Hepatocyte (in vitro differentiated cells): ENCODE results near the gene GAS2L1. TPM values are rescaled to one million over a fixed set of nuclear protein-coding genes. Genes with fewer than 3 reads are reported as not detected.
A peak's percentile ranks its signal among the peaks of the same experiment; 100 is the strongest.
"Not testable (repeated sequence)": the region's sequence is repeated elsewhere in the genome, so short reads cannot be mapped to it uniquely, and the experiment has no call there.

Experiments used
- DNase-seq: peaks from one replicate; pipeline ENCODE4 v3.0.0-alpha.2; 2016; ENCODE audit warnings: low spot score
- H2AFZ ChIP-seq: fragments of 200-600 bp; sonication (generic); 2 replicates; pipeline ENCODE4 v1.6.0; 2016; ENCODE audit warnings: antibody characterized with exemption, mild to moderate bottlenecking
- H3K27ac ChIP-seq: fragments of 200-600 bp; sonication (generic); 2 replicates; pipeline ENCODE4 v1.5.1; 2016; ENCODE audit warnings: mild to moderate bottlenecking
- H3K27me3 ChIP-seq: fragments of 200-600 bp; sonication (generic); 2 replicates; pipeline ENCODE4 v1.6.1; 2016
- H3K36me3 ChIP-seq: fragments of 200-600 bp; sonication (generic); replicated peaks from 2 replicates; pipeline ENCODE4 v1.5.1; 2016; ENCODE audit warnings: low read depth; ENCODE audit not compliant: insufficient read depth
- H3K4me1 ChIP-seq: fragments of 200-600 bp; sonication (generic); 2 replicates; pipeline ENCODE4 v1.5.1; 2016; ENCODE audit warnings: mild to moderate bottlenecking, moderate library complexity; ENCODE audit not compliant: insufficient read depth
- H3K4me2 ChIP-seq: fragments of 200-600 bp; sonication (generic); 2 replicates; pipeline ENCODE4 v1.6.0; 2016
- H3K4me3 ChIP-seq: fragments of 200-600 bp; sonication (generic); 2 replicates; pipeline ENCODE4 v1.5.1; 2016; ENCODE audit warnings: mild to moderate bottlenecking
- H3K79me2 ChIP-seq: fragments of 200-600 bp; sonication (generic); 2 replicates; pipeline ENCODE4 v1.6.0; 2017; ENCODE audit warnings: mild to moderate bottlenecking
- H3K9me2 ChIP-seq: fragments of 200-600 bp; sonication (generic); replicated peaks from 2 replicates; pipeline ENCODE4 v1.6.0; 2017; ENCODE audit warnings: mild to moderate bottlenecking; ENCODE audit not compliant: insufficient read depth
- H3K9me3 ChIP-seq: fragments of 200-600 bp; sonication (generic); 2 replicates; pipeline ENCODE4 v1.5.1; 2016; ENCODE audit warnings: low read depth, mild to moderate bottlenecking
- H4K20me1 ChIP-seq: fragments of 200-600 bp; sonication (generic); 2 replicates; pipeline ENCODE4 v1.6.0; 2016; ENCODE audit warnings: mild to moderate bottlenecking; ENCODE audit not compliant: insufficient read depth, poor library complexity, severe bottlenecking
- EZH2 ChIP-seq: fragments of 200-600 bp; sonication (generic); IDR thresholded peaks from 2 replicates; pipeline ENCODE4 v1.6.1; 2016; ENCODE audit warnings: antibody characterized with exemption, mild to moderate bottlenecking, borderline replicate concordance
- EZH2phosphoT487 ChIP-seq: fragments of 200-600 bp; sonication (generic); IDR thresholded peaks from one replicate; pipeline ENCODE4 v1.6.1; 2018; ENCODE audit warnings: antibody characterized with exemption, mild to moderate bottlenecking, low read depth, moderate library complexity; ENCODE audit not compliant: unreplicated experiment, severe bottlenecking
- WGBS: methylation state at CpG from one replicate; pipeline ENCODE4 v1.1.6; 2016; ENCODE audit warnings: low lambda C conversion rate; ENCODE audit errors: missing lambda C conversion rate; 5-methylcytosine and 5-hydroxymethylcytosine counted together
- polyA plus RNA-seq: library from polyadenylated mRNA; unstranded; fragments of >200 nt; fragmentation: Nextera tagmentation; extraction: Ambion mirVana; gene quantifications from 2 replicates; pipeline ENCODE4 v1.2.1, GENCODE V29; 2016
- total RNA-seq: library from RNA; depleted of rRNA; stranded (reverse); fragments of >200 nt; gene quantifications from 2 replicates; pipeline ENCODE4 v1.2.3, GENCODE V29; 2014
- TF ChIP-seq, protein P1 (sequence below): fragments of 200-600 bp; sonication (generic); IDR thresholded peaks from 2 replicates; pipeline ENCODE4 v1.5.1; 2016; ENCODE audit warnings: antibody characterized with exemption, mild to moderate bottlenecking; ENCODE audit not compliant: poor library complexity

Gene GAS2L1
- total and polyA plus RNA-seq, 2 experiments from 2014 or later, result 10.4 to 46.0 TPM

DNA sequence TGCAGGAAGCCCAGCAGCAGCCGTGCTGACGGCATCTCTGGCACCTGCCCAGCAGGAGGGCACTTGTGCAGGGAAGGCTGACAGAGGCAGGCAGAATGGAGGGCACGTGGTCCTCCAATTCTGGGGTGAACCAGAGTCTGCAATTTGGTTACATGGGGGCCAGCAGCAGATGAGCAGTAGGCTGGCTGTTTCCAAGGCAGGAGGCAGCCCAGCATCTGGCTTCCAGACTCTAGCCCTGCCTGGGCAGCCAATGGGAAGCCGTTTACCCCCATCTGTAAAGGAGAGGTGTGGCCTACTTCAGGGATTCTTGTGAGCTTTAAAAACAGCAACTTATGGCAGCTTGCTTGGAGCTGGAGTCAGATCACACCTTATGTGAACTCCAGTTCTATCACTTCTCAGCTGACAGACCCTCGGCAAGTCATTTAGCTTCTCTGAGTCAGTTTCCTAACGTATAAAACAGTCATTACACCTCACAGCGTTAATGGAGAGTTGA lies 36.9 kb downstream of the GAS2L1 start:
- Histone ChIP-seq H3K79me2 (no peaks in the 10 kb centered on the region), H3K4me1 (no peaks in the 10 kb centered on the region), H3K27ac (peak overlapping the region; percentile 22), H3K4me2 (no peak overlapping the region), H3K4me3 (no peak overlapping the region), H3K36me3 (no peaks in the 10 kb centered on the region), H3K9me2 (no peaks in the 10 kb centered on the region), H3K9me3 (no peaks in the 10 kb centered on the region), H3K27me3 (no peaks in the 10 kb centered on the region), H2AFZ (no peak overlapping the region), H4K20me1 (no peaks in the 10 kb centered on the region)
- no peak for DNase-seq
- 76% methylated on average over 7 of the region's 7 CpGs for WGBS
- TF ChIP-seq EZH2 (no peak), EZH2phosphoT487 (no peak)
- TF ChIP-seq, protein P1, sequence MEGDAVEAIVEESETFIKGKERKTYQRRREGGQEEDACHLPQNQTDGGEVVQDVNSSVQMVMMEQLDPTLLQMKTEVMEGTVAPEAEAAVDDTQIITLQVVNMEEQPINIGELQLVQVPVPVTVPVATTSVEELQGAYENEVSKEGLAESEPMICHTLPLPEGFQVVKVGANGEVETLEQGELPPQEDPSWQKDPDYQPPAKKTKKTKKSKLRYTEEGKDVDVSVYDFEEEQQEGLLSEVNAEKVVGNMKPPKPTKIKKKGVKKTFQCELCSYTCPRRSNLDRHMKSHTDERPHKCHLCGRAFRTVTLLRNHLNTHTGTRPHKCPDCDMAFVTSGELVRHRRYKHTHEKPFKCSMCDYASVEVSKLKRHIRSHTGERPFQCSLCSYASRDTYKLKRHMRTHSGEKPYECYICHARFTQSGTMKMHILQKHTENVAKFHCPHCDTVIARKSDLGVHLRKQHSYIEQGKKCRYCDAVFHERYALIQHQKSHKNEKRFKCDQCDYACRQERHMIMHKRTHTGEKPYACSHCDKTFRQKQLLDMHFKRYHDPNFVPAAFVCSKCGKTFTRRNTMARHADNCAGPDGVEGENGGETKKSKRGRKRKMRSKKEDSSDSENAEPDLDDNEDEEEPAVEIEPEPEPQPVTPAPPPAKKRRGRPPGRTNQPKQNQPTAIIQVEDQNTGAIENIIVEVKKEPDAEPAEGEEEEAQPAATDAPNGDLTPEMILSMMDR, result no peak

DNA sequence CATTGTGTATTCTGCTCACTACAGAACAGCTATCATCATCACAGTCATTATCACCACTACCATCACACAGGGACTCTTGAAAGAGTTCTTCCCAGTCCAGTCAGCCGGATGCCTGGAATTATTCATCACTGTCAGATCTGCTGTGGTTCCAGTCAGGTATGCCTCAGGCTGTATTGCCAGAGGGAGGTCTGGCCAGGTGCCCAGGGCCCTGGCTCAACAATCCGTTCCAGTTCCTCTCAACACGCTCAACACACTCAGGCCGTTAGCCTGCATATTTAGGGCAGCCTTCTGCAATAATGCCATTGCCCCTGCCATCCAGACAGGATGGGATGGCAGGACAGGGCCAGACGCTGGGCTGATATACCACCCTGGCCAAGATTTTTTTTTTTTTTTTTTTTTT lies 37.7 kb downstream of the GAS2L1 start:
- no peaks in the 10 kb centered on the region for H4K20me1 ChIP-seq
- TF ChIP-seq EZH2phosphoT487 (no peak), EZH2 (no peak)
- TF ChIP-seq, protein P1, result no peak
- no peak overlapping the region for H2AFZ ChIP-seq
- H3K4me2 ChIP-seq, result no peak overlapping the region
- no peaks in the 10 kb centered on the region for H3K79me2 ChIP-seq
- H3K27ac ChIP-seq, result no peak overlapping the region
- no peaks in the 10 kb centered on the region for H3K27me3 ChIP-seq
- H3K9me2 ChIP-seq, result no peaks in the 10 kb centered on the region
- no peak overlapping the region for H3K4me3 ChIP-seq
- H3K4me1 ChIP-seq, result no peaks in the 10 kb centered on the region
- H3K9me3 ChIP-seq, result no peaks in the 10 kb centered on the region
- 78% methylated on average over 5 of the region's 5 CpGs for WGBS
- DNase-seq, result peak; percentile 61
- H3K36me3 ChIP-seq, result no peaks in the 10 kb centered on the region

DNA sequence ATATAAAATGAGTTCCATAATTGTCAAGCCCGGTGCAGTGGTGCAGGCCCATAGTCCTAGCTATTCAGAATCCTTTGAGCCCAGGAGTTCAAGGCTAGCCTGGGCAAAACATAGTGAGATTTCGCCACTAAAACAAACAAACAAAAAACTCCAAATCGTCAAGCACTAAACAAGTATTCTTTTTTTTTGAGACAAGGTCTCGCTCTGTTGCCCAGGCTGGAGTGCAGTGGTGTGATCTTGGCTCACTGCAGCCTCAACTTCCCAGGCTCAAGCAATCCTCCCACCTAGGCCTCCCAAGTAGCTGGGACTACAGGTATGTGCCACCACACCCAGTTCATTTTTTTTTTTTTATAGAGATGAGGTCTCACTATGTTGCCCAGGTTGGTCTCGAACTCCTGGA lies 38.4 kb downstream of the GAS2L1 start:
- not testable (repeated sequence) for H3K9me3 ChIP-seq, H3K79me2 ChIP-seq, H3K4me3 ChIP-seq, H3K4me1 ChIP-seq, H3K9me2 ChIP-seq, H3K4me2 ChIP-seq, H3K36me3 ChIP-seq, H3K27ac ChIP-seq, H4K20me1 ChIP-seq, DNase-seq, H3K27me3 ChIP-seq, H2AFZ ChIP-seq
- WGBS, result 94% methylated on average over 5 of the region's 5 CpGs

DNA sequence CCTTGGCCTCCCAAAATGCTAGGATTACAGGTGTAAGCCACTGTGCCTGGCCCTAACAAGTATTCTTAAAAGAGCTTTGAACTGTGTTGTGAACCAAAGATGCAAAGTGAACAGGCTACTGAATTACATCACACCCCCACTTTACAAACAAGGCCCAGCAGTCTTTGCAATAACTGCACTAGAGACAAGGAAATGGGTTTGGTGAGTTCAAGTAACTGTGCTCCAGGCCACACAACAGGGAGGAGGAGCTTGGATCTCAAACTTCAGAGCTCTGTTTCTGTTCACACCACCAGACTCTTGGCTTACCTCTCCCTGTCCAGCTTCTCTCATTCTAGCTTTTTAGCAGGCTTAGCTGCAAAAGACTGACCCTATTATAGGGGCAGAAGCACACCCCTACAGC lies 39.5 kb downstream of the GAS2L1 start:
- no peak overlapping the region for H2AFZ ChIP-seq
- H3K36me3 ChIP-seq, result no peaks in the 10 kb centered on the region
- H3K79me2 ChIP-seq, result no peaks in the 10 kb centered on the region
- no peaks in the 10 kb centered on the region for H4K20me1 ChIP-seq
- no peak overlapping the region for H3K4me3 ChIP-seq
- no peaks in the 10 kb centered on the region for H3K9me3 ChIP-seq
- DNase-seq, result no peak
- no peaks in the 10 kb centered on the region for H3K27me3 ChIP-seq
- H3K4me1 ChIP-seq, result no peaks in the 10 kb centered on the region
- TF ChIP-seq EZH2, result no peak
- TF ChIP-seq, protein P1, result no peak
- TF ChIP-seq EZH2phosphoT487, result no peak
- no peak overlapping the region for H3K4me2 ChIP-seq
- H3K27ac ChIP-seq, result no peak overlapping the region
- H3K9me2 ChIP-seq, result no peaks in the 10 kb centered on the region
